ENCODE measurements around the gene KIFC3.
"Not testable (repeated sequence)": the region's sequence is repeated elsewhere in the genome, so short reads cannot be mapped to it uniquely, and the experiment has no call there.

Gene KIFC3

DNA sequence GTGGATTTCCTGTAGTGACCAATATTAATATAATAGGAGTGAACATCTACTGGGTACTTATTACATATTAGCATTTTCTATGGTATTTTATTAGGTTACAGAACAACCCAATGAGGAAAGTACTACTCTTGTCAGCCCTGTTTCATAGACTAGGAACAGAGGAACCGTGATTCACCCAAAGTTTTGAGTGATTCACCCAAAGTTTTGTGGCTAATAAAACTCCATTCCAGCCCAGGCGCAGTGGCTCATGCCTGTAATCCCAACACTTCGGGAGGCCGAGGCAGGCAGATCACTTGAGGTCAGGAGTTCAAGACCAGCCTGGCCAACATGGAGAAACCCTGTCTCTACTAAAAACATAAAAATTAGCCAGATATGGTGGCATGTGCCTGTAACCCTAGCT lies 33.1 kb upstream of the KIFC3 start:
- not testable (repeated sequence) for H3K27ac ChIP-seq (ENCODE audit: low read length); H3K4me1 ChIP-seq (ENCODE audit: control insufficient read depth in 1 of 2, insufficient read depth in 2 of 2, low read length in 2 of 2); H3K4me3 ChIP-seq (ENCODE audit: low read depth in 1 of 2, low read length in 2 of 2); H3K9me3 ChIP-seq (ENCODE audit: control insufficient read depth in 1 of 2, low read length in 2 of 2); H3K27me3 ChIP-seq (ENCODE audit: low read depth, low read length); H3K36me3 ChIP-seq (ENCODE audit: control insufficient read depth in 1 of 2, insufficient read depth in 2 of 2, low read length in 2 of 2)

DNA sequence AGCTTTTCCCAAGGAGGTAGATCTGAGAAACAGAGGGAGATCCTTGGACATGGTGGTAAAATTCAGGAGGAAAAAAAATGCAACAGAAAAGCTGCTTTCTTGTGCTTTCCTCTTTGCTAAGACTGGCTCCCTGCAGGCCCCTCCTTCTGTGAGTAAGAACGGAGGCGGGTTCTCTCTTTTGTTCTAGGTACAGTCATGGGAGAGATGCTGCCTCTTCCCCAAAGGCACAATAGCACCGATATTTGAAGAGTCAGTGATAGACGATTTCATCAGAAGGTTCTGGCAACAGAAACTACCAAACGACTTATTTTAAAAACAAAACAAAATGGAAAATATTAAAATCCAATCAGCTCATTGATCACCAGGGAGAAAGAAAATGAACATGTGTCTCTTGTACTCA lies 32.6 kb upstream of the KIFC3 start:
- Histone ChIP-seq H3K4me1 (ENCODE audit: control insufficient read depth in 1 of 2, insufficient read depth in 2 of 2, low read length in 2 of 2) (no peaks in the 10 kb centered on the region), H3K27me3 (ENCODE audit: low read depth, low read length) (no peaks in the 10 kb centered on the region), H3K27ac (ENCODE audit: low read length) (no peak overlapping the region), H3K4me3 (ENCODE audit: low read depth in 1 of 2, low read length in 2 of 2) (no peak overlapping the region), H3K36me3 (ENCODE audit: control insufficient read depth in 1 of 2, insufficient read depth in 2 of 2, low read length in 2 of 2) (no peaks in the 10 kb centered on the region), H3K9me3 (ENCODE audit: control insufficient read depth in 1 of 2, low read length in 2 of 2) (no peaks in the 10 kb centered on the region)

DNA sequence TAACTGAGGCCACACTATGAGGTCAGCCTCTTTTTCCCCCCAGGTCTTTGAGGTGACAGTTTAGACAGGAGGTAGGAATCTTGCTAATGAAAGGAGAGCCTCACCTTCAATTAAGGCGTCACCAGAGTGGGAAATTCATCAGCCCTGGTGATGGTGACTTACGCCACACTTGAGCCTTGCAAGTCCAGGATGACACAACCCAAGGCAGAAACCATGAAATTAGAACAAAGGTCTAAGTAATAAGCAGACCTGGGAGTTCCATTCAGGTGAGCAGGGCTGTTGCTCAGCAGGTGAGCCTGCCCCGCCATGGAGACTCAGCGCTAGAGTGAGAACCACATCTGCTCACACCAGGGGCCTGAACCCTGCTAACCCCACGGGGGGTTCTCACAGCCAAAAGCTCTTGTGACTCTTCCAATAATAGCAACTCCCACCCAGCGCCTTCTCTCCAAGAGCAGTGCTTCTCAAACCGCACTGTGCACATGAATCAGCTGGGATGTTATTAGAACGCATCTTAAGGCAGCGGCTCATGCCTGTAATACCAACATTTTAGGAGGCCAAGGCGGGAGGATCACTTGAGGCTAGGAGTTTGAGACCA lies 28.7 kb upstream of the KIFC3 start:
- Histone ChIP-seq H3K36me3 (ENCODE audit: control insufficient read depth in 1 of 2, insufficient read depth in 2 of 2, low read length in 2 of 2) (no peaks in the 10 kb centered on the region), H3K9me3 (ENCODE audit: control insufficient read depth in 1 of 2, low read length in 2 of 2) (no peaks in the 10 kb centered on the region), H3K4me3 (ENCODE audit: low read depth in 1 of 2, low read length in 2 of 2) (no peak overlapping the region), H3K4me1 (ENCODE audit: control insufficient read depth in 1 of 2, insufficient read depth in 2 of 2, low read length in 2 of 2) (peaks cover 0 to 5% of the 10 kb centered on the region in 2 donors), H3K27me3 (ENCODE audit: low read depth, low read length) (no peaks in the 10 kb centered on the region), H3K27ac (ENCODE audit: low read length) (no peak overlapping the region)

DNA sequence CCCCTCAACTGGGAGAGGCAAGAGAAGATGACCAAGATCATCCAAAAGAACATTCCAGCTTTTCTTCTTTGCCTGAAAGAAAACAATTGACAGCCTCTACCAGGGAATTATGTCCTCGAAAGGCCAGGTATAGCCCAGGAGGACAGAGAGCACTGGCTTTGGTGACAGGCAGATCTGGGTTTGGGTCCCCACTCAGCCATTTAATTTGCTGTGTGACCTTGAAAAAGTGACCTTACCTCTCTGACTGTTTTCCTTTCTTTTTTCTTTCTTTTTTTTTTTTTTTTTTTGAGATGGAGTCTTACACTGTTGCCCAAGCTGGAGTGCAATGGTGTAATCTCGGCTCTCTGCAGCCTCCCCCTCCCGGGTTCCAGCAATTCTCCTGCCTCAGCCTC lies 27.7 kb upstream of the KIFC3 start:
- H3K27ac ChIP-seq (ENCODE audit: low read length) = no peak overlapping the region
- no peaks in the 10 kb centered on the region for H3K9me3 ChIP-seq (ENCODE audit: control insufficient read depth in 1 of 2, low read length in 2 of 2)
- no peaks in the 10 kb centered on the region for H3K27me3 ChIP-seq (ENCODE audit: low read depth, low read length)
- peaks cover 0 to 5% of the 10 kb centered on the region in 2 donors for H3K4me1 ChIP-seq (ENCODE audit: control insufficient read depth in 1 of 2, insufficient read depth in 2 of 2, low read length in 2 of 2)
- H3K36me3 ChIP-seq (ENCODE audit: control insufficient read depth in 1 of 2, insufficient read depth in 2 of 2, low read length in 2 of 2) = no peaks in the 10 kb centered on the region
- H3K4me3 ChIP-seq (ENCODE audit: low read depth in 1 of 2, low read length in 2 of 2) = no peak overlapping the region

DNA sequence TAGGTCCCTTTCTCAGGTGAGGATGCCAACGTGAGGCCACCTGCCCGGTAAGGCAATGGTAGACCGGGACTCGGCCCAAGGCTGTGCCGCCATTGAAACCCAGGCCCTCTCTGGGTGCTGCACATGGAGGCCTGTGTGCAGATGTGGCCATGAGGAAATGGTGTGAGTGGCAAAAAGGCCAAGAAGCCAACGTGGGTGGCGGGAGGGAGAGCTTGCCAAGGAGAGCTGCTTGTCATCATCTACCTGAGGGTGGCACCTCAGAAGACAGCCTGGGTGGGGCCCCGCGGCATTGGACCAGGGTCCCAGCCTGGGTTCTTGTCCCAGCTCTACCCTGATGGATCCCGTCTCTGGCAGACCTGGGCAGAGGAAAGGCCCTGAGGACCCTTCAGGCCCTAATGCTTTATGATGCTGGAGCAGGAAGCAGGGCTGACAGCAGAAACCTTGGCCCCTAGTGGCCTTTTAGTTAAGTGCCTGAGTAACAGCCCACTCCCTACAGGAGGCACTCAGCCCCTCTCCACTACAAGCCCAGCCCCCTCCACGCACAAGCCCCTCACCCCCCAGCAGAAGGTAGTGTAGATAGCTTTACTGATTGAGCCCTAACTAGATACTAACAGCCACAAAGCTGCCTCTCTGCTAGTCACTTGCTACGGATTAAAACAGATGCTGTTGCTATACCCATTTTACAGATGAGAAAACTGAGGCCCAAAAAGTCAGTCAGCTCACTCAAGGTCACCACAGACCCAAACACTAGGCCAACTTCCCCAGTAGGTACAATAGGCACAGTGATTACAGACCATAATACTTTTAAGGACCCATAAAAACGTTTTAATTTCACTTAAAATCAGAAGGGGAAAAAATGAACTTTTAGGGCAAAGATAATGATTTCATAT lies 26.2 kb upstream of the KIFC3 start:
- no peak overlapping the region for H3K4me3 ChIP-seq (ENCODE audit: low read depth in 1 of 2, low read length in 2 of 2)
- H3K27ac ChIP-seq (ENCODE audit: low read length) = no peak overlapping the region
- H3K4me1 ChIP-seq (ENCODE audit: control insufficient read depth in 1 of 2, insufficient read depth in 2 of 2, low read length in 2 of 2) = peaks cover 0 to 5% of the 10 kb centered on the region in 2 donors
- H3K9me3 ChIP-seq (ENCODE audit: control insufficient read depth in 1 of 2, low read length in 2 of 2) = no peaks in the 10 kb centered on the region
- H3K36me3 ChIP-seq (ENCODE audit: control insufficient read depth in 1 of 2, insufficient read depth in 2 of 2, low read length in 2 of 2) = no peaks in the 10 kb centered on the region
- no peaks in the 10 kb centered on the region for H3K27me3 ChIP-seq (ENCODE audit: low read depth, low read length)

DNA sequence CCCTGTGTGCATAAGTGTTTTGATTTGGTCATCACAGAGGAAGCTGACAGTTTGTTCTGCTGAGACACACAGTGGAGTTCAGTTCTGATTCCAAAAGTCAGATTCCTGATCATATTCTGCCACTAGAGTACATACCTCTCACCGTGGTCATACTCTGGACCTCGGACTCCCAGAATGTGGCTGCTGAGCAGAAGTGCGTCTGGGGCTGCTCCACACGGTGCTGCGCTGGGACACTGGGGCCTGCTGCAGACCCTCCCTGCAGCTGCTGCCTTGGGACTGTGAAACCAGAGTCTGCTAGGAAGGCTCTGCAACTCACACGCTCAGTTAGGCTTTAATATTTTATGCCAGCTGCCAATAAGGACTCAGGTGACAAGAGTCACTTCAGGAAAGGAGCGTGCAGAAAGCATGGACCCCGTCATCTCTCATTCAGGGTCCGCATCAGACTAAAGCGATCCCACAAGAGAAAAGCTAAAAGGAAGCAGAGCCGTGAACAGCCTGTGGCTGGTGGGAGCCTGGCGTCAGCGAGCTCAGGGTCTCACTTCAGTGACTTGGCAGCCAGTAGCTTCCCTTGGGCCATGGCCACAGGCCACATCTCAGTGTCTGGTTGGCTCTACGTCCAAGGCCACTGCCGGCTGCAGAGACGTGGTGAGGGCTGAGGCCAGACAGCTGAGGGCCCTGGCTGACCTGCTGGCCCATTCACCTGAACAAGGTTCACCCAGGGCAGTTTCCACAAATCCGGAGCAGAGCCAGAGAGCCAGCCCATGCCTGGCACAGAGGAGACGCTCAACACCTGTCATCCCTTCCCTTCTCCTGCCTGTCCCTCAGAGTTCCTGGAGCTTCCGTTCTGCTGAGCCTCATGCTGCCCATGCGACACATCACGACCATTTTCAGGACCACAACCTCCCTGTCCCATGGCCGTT lies 24.7 kb upstream of the KIFC3 start:
- Histone ChIP-seq H3K27ac (ENCODE audit: low read length) (no peak overlapping the region), H3K36me3 (ENCODE audit: control insufficient read depth in 1 of 2, insufficient read depth in 2 of 2, low read length in 2 of 2) (no peaks in the 10 kb centered on the region), H3K4me3 (ENCODE audit: low read depth in 1 of 2, low read length in 2 of 2) (no peak overlapping the region), H3K9me3 (ENCODE audit: control insufficient read depth in 1 of 2, low read length in 2 of 2) (no peaks in the 10 kb centered on the region), H3K4me1 (ENCODE audit: control insufficient read depth in 1 of 2, insufficient read depth in 2 of 2, low read length in 2 of 2) (peaks cover 0 to 5% of the 10 kb centered on the region in 2 donors), H3K27me3 (ENCODE audit: low read depth, low read length) (no peaks in the 10 kb centered on the region)

DNA sequence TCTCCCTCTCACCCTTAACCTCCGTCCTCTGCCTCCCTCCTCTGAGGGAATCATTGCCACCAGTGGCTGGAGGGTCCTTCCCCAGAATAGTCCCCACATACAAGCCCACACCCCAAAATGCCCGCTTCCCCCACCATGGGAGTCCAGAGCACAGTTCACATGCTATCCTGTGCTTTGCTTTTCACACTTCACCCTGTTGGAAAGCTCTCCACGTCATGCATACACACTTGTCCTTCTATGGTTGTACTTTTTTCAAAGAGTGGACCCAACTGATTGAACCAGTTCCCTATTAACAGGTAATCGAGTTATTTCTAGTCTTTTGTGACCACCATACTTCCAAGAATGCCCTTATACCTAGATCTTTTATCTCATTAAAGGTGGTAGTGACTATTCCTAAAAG lies 23.8 kb upstream of the KIFC3 start:
- Histone ChIP-seq H3K36me3 (ENCODE audit: control insufficient read depth in 1 of 2, insufficient read depth in 2 of 2, low read length in 2 of 2) (no peaks in the 10 kb centered on the region), H3K27ac (ENCODE audit: low read length) (no peak overlapping the region), H3K9me3 (ENCODE audit: control insufficient read depth in 1 of 2, low read length in 2 of 2) (no peaks in the 10 kb centered on the region), H3K4me3 (ENCODE audit: low read depth in 1 of 2, low read length in 2 of 2) (no peak overlapping the region), H3K4me1 (ENCODE audit: control insufficient read depth in 1 of 2, insufficient read depth in 2 of 2, low read length in 2 of 2) (peaks cover 0 to 5% of the 10 kb centered on the region in 2 donors), H3K27me3 (ENCODE audit: low read depth, low read length) (no peaks in the 10 kb centered on the region)

DNA sequence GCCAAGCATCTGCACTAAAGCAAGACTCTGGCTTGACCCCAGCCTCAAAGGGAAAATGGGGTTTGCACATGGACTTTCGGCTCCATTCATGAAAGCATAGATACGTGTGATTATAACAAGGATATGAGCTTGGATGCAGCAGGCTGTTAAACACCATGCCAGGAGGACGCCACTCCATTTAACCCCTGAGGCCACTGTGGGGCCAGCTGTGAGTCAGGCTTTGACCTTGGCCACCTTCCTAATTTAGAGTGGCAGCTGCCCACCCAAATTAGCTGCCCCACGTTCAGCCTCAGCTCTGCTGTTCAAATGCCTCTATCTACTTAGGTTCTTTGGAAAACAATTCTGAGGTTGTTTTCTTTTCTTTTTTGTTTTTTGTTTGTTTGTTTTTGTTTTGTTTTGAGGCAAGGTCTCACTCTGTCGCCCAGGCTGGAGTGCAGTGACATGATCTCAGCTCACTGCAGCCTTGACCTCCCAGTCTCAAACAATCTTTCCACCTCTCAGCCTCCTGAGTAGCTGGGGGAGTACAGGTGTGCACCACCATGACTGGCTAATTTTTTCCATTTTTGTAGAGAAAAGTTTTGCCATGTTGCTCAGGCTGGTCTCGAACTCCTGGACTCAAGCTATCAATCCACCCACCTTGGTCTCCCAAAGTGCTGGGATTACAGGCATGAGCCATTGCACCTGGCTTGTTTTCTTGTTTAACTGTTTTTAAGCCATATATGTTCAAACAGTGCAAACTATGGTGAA lies 23.2 kb upstream of the KIFC3 start:
- no peak overlapping the region for H3K27ac ChIP-seq (ENCODE audit: low read length)
- H3K36me3 ChIP-seq (ENCODE audit: control insufficient read depth in 1 of 2, insufficient read depth in 2 of 2, low read length in 2 of 2) = no peaks in the 10 kb centered on the region
- no peaks in the 10 kb centered on the region for H3K27me3 ChIP-seq (ENCODE audit: low read depth, low read length)
- H3K4me1 ChIP-seq (ENCODE audit: control insufficient read depth in 1 of 2, insufficient read depth in 2 of 2, low read length in 2 of 2) = peaks cover 0 to 5% of the 10 kb centered on the region in 2 donors
- H3K4me3 ChIP-seq (ENCODE audit: low read depth in 1 of 2, low read length in 2 of 2) = no peak overlapping the region
- H3K9me3 ChIP-seq (ENCODE audit: control insufficient read depth in 1 of 2, low read length in 2 of 2) = no peaks in the 10 kb centered on the region

DNA sequence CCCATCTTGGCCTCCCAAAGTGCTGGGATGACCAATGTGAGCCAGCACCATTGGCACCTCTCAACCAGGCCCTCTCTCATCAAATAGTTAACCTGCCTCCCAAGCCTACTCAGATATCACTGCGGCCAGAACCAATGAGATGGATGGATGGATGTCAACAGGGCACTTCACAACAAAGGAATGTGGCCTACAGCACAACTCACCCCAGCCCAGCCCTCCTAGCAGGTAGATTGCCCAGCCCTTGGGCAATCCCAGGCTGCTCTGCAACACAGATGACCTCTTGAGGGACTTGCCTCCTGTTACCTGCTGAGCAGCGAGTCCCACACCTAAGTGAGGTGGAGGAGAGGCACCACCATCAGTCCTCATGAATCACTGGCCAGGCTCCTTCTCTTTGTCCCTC lies 22.6 kb upstream of the KIFC3 start:
- H3K27ac ChIP-seq (ENCODE audit: low read length) = no peak overlapping the region
- H3K4me1 ChIP-seq (ENCODE audit: control insufficient read depth in 1 of 2, insufficient read depth in 2 of 2, low read length in 2 of 2) = peaks cover 0 to 5% of the 10 kb centered on the region in 2 donors
- H3K27me3 ChIP-seq (ENCODE audit: low read depth, low read length) = no peaks in the 10 kb centered on the region
- no peaks in the 10 kb centered on the region for H3K36me3 ChIP-seq (ENCODE audit: control insufficient read depth in 1 of 2, insufficient read depth in 2 of 2, low read length in 2 of 2)
- no peak overlapping the region for H3K4me3 ChIP-seq (ENCODE audit: low read depth in 1 of 2, low read length in 2 of 2)
- H3K9me3 ChIP-seq (ENCODE audit: control insufficient read depth in 1 of 2, low read length in 2 of 2) = no peaks in the 10 kb centered on the region

DNA sequence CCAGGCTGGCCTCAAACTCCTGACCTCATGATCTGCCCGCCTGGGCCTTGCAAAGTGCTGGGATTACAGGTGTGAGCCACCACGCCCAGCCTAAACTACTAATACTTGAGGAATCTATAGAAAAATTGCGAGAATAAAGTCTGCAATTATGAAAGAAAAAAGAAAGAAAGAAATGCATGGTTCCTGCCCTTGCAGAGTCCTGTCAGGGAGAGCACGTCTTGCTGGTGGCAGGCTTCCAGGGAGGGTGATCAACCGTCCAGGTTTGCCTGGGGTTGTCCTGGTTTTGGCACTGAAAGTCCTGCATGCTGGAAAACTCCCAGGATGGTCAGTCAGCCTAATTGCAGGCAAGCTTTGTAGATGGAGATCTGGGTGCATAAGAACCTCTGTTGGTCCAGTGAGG lies 21.5 kb upstream of the KIFC3 start:
- no peaks in the 10 kb centered on the region for H3K27me3 ChIP-seq (ENCODE audit: low read depth, low read length)
- H3K9me3 ChIP-seq (ENCODE audit: control insufficient read depth in 1 of 2, low read length in 2 of 2) = no peaks in the 10 kb centered on the region
- no peak overlapping the region for H3K27ac ChIP-seq (ENCODE audit: low read length)
- no peaks in the 10 kb centered on the region for H3K36me3 ChIP-seq (ENCODE audit: control insufficient read depth in 1 of 2, insufficient read depth in 2 of 2, low read length in 2 of 2)
- H3K4me3 ChIP-seq (ENCODE audit: low read depth in 1 of 2, low read length in 2 of 2) = no peak overlapping the region
- H3K4me1 ChIP-seq (ENCODE audit: control insufficient read depth in 1 of 2, insufficient read depth in 2 of 2, low read length in 2 of 2) = no peaks in the 10 kb centered on the region

DNA sequence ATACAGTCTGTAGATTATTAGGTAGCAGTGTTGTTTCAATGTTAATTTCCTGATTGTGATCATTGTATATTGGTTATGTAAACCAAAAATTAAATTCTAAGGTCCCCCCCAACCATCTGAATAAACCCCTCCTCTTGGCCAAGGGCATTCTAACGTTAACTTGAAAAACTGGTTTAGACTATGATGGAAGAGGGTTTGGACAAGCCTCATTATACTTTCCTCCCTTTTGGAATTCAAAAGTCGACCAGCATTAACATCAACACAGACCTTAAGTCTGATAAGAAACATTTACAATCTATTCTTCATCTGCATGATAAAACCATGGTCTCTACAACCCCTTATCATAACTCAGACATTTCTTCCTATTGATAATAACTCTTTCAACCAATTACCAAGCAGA lies 20.6 kb upstream of the KIFC3 start:
- Histone ChIP-seq H3K4me1 (ENCODE audit: control insufficient read depth in 1 of 2, insufficient read depth in 2 of 2, low read length in 2 of 2) (no peaks in the 10 kb centered on the region), H3K27me3 (ENCODE audit: low read depth, low read length) (no peaks in the 10 kb centered on the region), H3K9me3 (ENCODE audit: control insufficient read depth in 1 of 2, low read length in 2 of 2) (no peaks in the 10 kb centered on the region), H3K36me3 (ENCODE audit: control insufficient read depth in 1 of 2, insufficient read depth in 2 of 2, low read length in 2 of 2) (no peaks in the 10 kb centered on the region), H3K27ac (ENCODE audit: low read length) (no peak overlapping the region), H3K4me3 (ENCODE audit: low read depth in 1 of 2, low read length in 2 of 2) (no peak overlapping the region)

Data from muscle layer of duodenum (tissue), 2 donors.